Measurements from ENCODE around the gene AGAP1.

Gene AGAP1

GRCh38 chr2:235670974-235671787 lies 177.3 kb downstream of the AGAP1 start:
- DNase-seq, result no peak

DNA sequence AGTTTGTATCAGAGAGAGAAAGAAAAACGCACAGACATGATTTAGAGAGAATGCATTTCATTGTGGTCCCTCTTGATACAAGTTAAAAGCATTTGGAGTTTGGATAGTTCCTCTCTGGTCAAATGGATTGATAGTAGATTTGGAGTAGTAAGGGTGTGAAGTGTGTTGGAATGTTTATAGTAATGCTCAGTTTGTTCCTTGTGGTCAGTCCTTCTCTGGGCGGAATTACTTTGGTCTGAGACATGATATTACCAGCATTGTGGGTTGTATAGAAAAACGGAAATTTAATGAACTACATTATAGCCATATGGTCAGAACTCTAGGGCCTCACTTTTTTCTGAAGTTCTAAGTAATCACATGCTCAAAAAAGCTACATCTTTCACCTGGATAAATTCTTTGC lies 178.9 kb downstream of the AGAP1 start:
- no peak for DNase-seq

DNA sequence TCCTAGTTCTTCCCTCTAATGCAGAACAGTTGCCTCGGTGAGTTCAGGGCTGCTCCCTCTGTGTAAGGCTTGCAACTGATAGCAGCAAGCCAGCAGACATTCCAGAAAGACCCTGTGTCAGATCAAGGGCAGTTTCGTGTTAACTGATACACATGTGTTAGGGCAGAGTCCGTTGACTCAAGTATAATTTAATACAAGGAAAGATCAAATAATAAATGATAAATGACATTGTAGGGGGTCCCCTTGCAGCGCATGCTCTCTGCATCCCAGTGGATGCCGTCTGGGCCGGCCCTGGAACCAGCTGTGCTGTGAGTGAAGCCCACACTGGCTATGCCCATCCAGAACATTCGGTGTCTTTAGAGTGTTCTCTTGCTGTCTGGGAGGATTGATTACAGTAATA lies 180.3 kb downstream of the AGAP1 start:
- DNase-seq, result no peak

GRCh38 chr2:235674812-235675211 lies 181.0 kb downstream of the AGAP1 start:
- no peak for DNase-seq

DNA sequence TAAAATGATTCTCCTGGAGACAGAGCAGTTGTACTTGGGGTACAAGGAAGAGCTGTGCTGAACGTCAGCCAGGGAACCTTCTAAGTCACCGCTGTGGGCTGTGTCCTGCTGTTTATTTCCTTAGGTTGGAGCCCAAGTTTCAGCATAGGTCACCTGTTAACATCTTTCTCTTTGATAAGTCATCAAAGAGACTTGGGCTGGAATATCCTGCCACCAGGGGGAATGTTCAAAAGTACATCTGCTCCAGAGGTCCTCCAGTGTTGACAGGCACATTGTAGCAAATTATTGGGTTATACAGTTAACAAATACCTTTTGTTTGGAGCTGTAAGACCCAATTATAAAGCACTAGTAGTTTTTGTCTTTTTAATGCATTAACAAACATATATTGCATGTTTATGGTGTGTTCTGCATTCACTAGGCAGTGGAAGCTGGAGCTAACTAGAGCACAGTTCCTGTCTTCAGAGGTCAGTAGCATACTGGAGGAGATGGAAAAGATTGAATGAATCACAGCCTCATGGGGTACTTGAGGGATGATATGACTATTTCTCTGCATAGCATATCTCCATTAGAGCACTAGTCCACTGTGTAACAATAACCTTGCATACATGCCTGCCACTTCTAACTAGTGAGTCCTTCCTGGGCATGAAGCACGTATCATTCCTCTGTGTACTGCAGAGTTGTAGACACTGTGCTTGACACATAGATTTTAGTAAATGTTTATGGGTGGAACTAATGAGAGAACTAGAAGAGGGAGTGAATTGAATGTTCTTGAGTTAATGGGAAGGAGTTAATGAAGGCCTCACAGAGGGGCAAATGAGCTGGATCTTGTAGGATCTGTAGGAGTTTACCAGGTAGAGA lies 182.1 kb downstream of the AGAP1 start:
- DNase-seq, result no peak

GRCh38 chr2:235676536-235676799 lies 182.6 kb downstream of the AGAP1 start:
- DNase-seq, result no peak

GRCh38 chr2:235677276-235677788 lies 183.5 kb downstream of the AGAP1 start:
- DNase-seq, result no peak

DNA sequence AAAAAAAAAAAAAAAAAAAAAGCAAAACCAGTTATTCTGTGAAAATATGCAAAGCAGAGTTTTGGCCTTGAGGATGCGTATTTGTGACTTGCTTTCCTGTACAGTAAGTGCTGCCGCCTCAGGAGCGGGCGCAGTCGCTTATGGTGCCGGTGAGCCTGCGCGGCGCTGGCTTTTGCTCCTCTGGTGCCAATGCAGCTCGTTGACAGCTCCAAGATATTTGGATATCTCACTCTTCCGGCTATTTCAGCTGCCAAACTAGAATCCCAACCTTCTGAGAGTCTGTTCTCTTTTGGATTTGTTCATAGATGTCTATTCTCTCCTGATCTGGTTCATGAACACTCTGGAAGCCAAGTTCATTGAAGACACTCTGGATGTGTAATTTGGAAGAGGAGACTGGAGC lies 184.1 kb downstream of the AGAP1 start:
- DNase-seq, result no peak

DNA sequence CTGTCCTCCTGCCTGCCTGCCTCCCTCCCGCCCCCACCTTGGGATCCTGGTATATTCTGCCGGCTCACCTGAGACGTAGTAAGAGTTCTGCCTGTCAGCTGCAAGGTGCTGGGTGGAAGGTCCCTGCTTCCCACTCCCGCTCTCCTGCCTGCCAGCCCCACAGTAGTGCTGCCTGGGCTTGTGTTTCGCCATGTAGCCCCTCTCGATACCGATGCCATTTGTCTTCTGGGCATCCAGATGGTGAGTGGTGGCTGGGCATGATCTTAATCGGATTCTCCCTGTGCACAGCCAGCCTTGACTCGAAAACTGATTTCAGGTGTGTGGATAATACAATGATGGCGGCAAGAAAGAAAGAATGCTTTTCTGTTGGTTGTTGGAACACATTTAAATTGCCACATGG lies 184.9 kb downstream of the AGAP1 start:
- no peak for DNase-seq

DNA sequence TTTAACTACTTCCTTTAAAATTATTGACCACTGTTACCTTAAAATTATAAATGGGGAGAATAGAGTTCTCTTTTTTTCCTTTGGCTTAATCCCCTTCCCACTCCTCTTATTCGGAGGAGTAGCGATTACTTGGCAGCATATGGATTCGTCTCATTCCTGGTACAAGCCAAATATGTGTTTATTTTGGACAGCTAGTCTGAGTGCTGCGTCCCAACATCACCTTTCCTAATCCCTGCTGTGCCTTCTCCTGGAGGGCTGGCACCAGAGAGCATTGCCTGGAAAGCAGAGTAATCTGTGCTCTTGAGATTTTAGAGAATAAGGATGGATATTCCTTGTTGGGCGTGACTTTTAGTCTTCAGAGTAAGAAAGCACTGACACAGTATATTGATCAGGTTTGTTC lies 185.6 kb downstream of the AGAP1 start:
- no peak for DNase-seq

- DNase-seq, result no peak
Observed at GRCh38 chr2:235685024-235685721, 191.3 kb downstream of the AGAP1 start.

DNA sequence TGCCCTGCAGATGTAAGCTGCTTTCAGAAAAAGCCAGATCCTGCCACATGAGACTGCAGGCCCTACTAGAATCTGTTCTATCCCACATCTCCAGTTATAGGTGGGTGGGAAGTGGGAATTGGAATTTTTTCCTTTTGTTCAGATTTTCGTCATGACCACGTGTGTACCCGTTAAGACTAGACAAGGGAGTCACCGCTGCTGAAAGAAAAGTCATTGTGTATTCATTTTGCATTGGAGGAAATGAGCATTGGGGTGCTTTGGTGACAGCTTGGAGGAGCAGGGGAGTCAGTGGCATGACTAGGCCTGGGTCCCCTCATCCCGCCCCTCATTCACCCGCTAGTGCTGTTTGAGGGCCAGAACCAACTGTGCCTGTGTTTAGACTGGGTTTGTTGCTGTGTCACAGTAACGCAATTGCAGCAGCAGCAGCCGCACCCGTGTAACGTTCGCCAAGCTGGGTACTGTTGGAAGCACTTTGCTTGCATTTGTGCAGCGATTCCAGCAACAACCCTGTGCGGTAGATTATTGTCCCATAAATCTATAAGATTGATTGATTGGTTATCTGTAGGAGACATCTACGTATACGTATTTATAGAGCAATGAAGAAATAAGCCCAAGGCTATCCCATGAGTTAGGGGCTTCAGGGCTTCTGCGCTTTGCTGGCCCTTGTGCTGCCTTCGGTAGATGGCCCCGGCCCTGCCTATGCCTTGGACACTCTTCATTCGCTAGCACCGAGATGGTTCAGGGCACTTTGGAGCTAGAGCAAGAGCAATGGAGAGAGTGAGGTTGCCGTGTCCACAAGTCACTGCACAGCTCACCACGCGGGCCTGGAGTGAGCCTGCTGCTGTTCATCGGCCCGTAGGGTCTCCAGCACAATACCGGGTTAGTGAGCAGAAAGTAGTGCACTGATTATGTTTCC lies 194.9 kb downstream of the AGAP1 start:
- DNase-seq, result no peak

GRCh38 chr2:235689427-235689853 lies 195.6 kb downstream of the AGAP1 start:
- DNase-seq, result no peak

GRCh38 chr2:235690082-235690808 lies 196.4 kb downstream of the AGAP1 start:
- DNase-seq, result no peak

DNA sequence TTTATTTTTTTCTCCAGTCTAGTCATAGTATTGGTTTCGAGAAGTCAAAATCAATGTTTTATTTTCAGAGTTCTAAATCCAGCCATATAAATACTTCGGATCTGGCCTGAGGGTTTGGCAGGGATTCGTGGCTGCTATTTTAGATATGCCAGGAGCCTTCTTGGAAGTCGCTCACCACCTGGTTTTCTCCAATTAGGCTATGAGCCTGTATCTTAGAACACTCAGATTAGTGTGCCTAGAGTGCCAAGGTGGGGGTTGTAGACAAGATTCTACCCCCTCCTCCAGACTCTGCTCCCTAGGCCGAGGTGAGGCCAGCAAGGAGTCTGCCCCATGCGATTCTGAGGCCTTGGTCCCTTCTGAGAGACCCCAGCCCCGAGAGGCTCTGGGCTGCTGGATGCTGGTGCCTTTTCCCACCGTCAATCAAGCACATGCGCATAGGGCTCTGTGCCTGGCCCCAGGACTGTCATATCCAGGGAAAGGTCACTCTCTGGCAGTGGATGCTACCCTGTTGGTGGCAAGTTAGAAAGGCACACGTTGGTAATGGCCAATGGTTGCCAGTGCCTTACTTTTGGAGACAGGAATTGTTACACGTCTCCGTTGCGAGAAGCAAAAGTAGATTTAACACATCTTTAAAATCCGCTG lies 197.1 kb downstream of the AGAP1 start:
- DNase-seq, result no peak

DNA sequence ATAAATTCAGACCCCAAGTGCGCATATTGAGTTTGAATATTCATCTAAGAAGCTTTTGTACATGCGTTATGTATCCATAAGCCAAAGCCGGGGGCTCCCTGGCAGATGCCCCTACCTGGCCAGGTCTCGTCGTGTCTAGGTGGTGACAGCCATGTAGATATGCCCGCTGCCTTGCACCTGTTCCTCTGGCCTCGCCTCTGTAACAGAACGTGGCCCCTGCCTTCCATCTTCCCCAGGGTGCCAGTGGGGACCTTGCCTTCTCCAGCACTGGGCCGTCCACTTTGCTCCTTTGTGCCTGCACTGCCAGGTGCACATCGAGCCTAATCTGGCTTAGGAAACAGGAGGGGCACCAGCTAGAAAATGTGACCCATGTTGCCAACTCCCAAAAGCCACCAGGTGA lies 198.2 kb downstream of the AGAP1 start:
- DNase-seq, result no peak

DNA sequence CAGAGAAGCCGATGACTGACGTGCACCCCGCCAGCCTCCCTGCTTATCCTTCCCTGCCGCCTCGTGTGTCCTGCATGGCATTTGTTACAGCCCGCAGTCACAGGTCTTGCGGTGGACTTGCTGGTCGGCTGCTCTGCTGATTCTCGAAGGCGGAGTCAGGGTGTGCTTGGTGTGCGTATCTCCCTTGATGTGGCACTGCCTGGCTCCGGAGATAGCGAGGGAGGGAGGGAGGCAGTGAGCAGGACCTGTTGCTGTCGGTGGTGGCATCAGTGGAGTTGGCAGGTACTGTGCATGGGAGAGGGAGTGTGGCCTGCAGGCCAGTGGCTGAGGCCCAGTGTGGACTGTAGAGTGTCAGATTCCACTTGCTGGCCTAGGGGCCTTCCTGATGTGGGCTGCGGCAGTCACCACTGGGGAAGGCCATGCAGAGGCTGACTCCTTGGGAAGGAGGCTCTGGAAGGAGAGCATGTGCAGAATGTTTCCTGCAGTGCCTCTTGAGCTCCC lies 198.9 kb downstream of the AGAP1 start:
- no peak for DNase-seq

GRCh38 chr2:235693279-235693678 lies 199.4 kb downstream of the AGAP1 start:
- DNase-seq, result no peak

- DNase-seq, result no peak
Observed at GRCh38 chr2:235694721-235695601, 201.1 kb downstream of the AGAP1 start.

DNA sequence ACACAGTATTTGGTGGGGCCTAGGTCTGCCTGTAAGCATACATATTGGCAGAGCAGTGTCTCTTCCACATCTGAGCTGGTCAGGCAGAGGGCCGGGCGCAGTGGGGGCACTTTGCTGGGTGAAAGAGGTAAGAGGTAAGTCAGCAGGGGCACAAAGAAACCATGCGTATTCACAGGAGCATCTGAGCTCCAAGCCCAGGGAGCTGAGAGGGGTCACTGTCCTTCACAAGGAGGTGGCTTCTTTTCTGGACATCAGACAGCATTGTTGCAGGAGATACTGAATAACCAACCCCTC lies 201.7 kb downstream of the AGAP1 start:
- no peak for DNase-seq
